SK-N-SH (cell line): ENCODE measurements around the gene ZCCHC2. TPM values are rescaled to one million over a fixed set of nuclear protein-coding genes. Genes with fewer than 3 reads are reported as not detected.

Experiments used
- CTCF ChIA-PET: fragments of 300-600, 350-600 bp; formaldehyde crosslinking; extraction: SDS; loops from one replicate; lab custom pipeline; 2021; lab: Yijun Ruan, JAX
- POLR2A ChIA-PET: fragments of 350-600 bp; sonication (Branson Sonifier 250); formaldehyde crosslinking; extraction: SDS; loops from one replicate; lab custom pipeline; 2020; ENCODE audit warnings: antibody characterized with exemption, inconsistent platforms; lab: Yijun Ruan, JAX
- DNase-seq: peaks from one replicate; pipeline ENCODE4 v3.0.0; 2012
- H2AFZ ChIP-seq: fragments of 200-600 bp; sonication (generic); 2 replicates; pipeline ENCODE4 v1.8.1; 2016; ENCODE audit warnings: antibody characterized with exemption, mild to moderate bottlenecking, low read depth
- H3F3A ChIP-seq: fragments of 200-600 bp; sonication (generic); replicated peaks from 2 replicates; pipeline ENCODE3; 2016; ENCODE audit warnings: antibody characterized with exemption, mild to moderate bottlenecking; ENCODE audit not compliant: insufficient read depth
- H3K27ac ChIP-seq, 2 experiments: fragments of 200-500 bp in 1 of 2; fragments of 200-600 bp in 1 of 2; sonication (Bioruptor generic) in 1 of 2; sonication (generic), shearing (Covaris generic) in 1 of 2; 2 replicates each; pipeline versions ENCODE4 v1.5.1 to v1.6.1; 2014 to 2016; ENCODE audit warnings: low read depth in 2 of 2, inconsistent platforms in 1 of 2, low read length in 1 of 2, mild to moderate bottlenecking in 1 of 2, mixed read lengths in 1 of 2
- H3K27me3 ChIP-seq: fragments of 200-600 bp; sonication (generic), shearing (Covaris generic); 2 replicates; pipeline ENCODE4 v1.6.1; 2016; ENCODE audit warnings: mixed run types; ENCODE audit not compliant: insufficient read depth
- H3K36me3 ChIP-seq, 2 experiments: fragments of 200-500 bp in 1 of 2; fragments of 200-600 bp in 1 of 2; sonication (Bioruptor generic) in 1 of 2; sonication (generic) in 1 of 2; replicated peaks in 1 of 2; 2 replicates each; pipeline versions ENCODE3 to v1.5.1; 2014 to 2016; ENCODE audit warnings: low read length in 1 of 2, mild to moderate bottlenecking in 1 of 2; ENCODE audit not compliant: insufficient read depth in 2 of 2, control insufficient read depth in 1 of 2
- H3K4me1 ChIP-seq, 2 experiments: fragments of 200-500 bp in 1 of 2; fragments of 200-600 bp in 1 of 2; sonication (Bioruptor generic) in 1 of 2; sonication (generic), shearing (Covaris generic) in 1 of 2; 2 replicates each; pipeline versions ENCODE4 v1.5.1 to v1.6.1; 2014 to 2016; ENCODE audit warnings: low read depth in 1 of 2, low read length in 1 of 2, mixed run types in 1 of 2; ENCODE audit not compliant: insufficient read depth in 2 of 2, control insufficient read depth in 1 of 2
- H3K4me2 ChIP-seq: fragments of 200-600 bp; sonication (generic), shearing (Covaris generic); 2 replicates; pipeline ENCODE4 v1.6.1; 2017; ENCODE audit warnings: mixed run types
- H3K4me3 ChIP-seq, 2 experiments: fragments of 200-500 bp in 1 of 2; fragments of 200-600 bp in 1 of 2; sonication (Bioruptor generic) in 1 of 2; sonication (generic), shearing (Covaris generic) in 1 of 2; 2 replicates each; pipeline versions ENCODE4 v1.5.1 to v1.8.1; 2014 to 2016; ENCODE audit warnings: low read depth in 2 of 2, inconsistent platforms in 1 of 2, low read length in 1 of 2, mild to moderate bottlenecking in 1 of 2, mixed read lengths in 1 of 2, moderate library complexity in 1 of 2
- H3K79me2 ChIP-seq: fragments of 200-600 bp; sonication (generic); 2 replicates; pipeline ENCODE4 v1.8.1; 2017; ENCODE audit warnings: mild to moderate bottlenecking; ENCODE audit not compliant: insufficient read depth
- H3K9ac ChIP-seq: fragments of 200-600 bp; sonication (generic); 2 replicates; pipeline ENCODE4 v1.6.1; 2017; ENCODE audit warnings: mixed run types
- H3K9me2 ChIP-seq: fragments of 200-600 bp; sonication (generic); 2 replicates; pipeline ENCODE4 v1.6.1; 2017; ENCODE audit warnings: mixed run types
- H3K9me3 ChIP-seq: fragments of 200-600 bp; sonication (generic); 2 replicates; pipeline ENCODE4 v1.6.1; 2017; ENCODE audit warnings: mixed run types, mild to moderate bottlenecking, moderate library complexity
- H4K20me1 ChIP-seq: fragments of 200-600 bp; sonication (generic); 2 replicates; pipeline ENCODE4 v1.6.1; 2017; ENCODE audit warnings: mild to moderate bottlenecking, mixed run types; ENCODE audit not compliant: insufficient read depth
- CHD2 ChIP-seq: fragments of 150-350 bp; IDR thresholded peaks from 2 replicates; pipeline ENCODE4 v1.6.1; 2018; ENCODE audit warnings: low read length; ENCODE audit not compliant: partially characterized antibody
- FOXM1 ChIP-seq: IDR thresholded peaks from 2 replicates; pipeline ENCODE4 v1.4.0; 2012; ENCODE audit warnings: low read depth, mild to moderate bottlenecking
- MEF2A ChIP-seq: IDR thresholded peaks from 2 replicates; pipeline ENCODE4 v1.4.0; 2012; ENCODE audit warnings: low read depth, borderline replicate concordance
- PBX3 ChIP-seq: IDR thresholded peaks from 2 replicates; pipeline ENCODE4; 2012
- POLR2AphosphoS5 ChIP-seq: IDR thresholded peaks from 2 replicates; pipeline ENCODE4 v1.6.1; 2012; ENCODE audit warnings: low read depth, low read length
- REST ChIP-seq: IDR thresholded peaks from 2 replicates; pipeline ENCODE4 v1.6.1; 2012; ENCODE audit warnings: mild to moderate bottlenecking, low read depth, low read length, moderate library complexity
- TCF12 ChIP-seq: IDR thresholded peaks from 2 replicates; pipeline ENCODE4 v1.4.0; 2012
- TEAD4 ChIP-seq: IDR thresholded peaks from 2 replicates; pipeline ENCODE4 v1.4.0; 2012; ENCODE audit warnings: mild to moderate bottlenecking, borderline replicate concordance; ENCODE audit not compliant: insufficient read depth
- WGBS: methylation state at CpG from one replicate; pipeline ENCODE4 v1.1.6; 2017; ENCODE audit warnings: low lambda C conversion rate; 5-methylcytosine and 5-hydroxymethylcytosine counted together
- polyA plus RNA-seq, 3 experiments: library from polyadenylated mRNA; depleted of rRNA; stranded (reverse); fragments of >200 nt; gene quantifications; 2 replicates each; pipeline ENCODE4 v1.2.3, GENCODE V29; 2012

The ZCCHC2 gene
- polyA plus RNA-seq, 1 of the 3 experiments (the other 2 are of a cell fraction) = 7.3 TPM

- Histone ChIP-seq H3K36me3 (peaks cover 11 to 43% of the 10 kb centered on the region in 2 experiments), H3K9ac (no peak overlapping the region), H2AFZ (no peak overlapping the region), H3K4me1 (no peaks in the 10 kb centered on the region), H3F3A (no peaks in the 10 kb centered on the region), H3K27ac (no peak overlapping the region), H3K9me3 (no peaks in the 10 kb centered on the region), H3K9me2 (no peaks in the 10 kb centered on the region; the same call in 1 of the 2 replicates), H3K4me2 (no peak overlapping the region), H3K79me2 (peaks cover 16% of the 10 kb centered on the region; the same call in 1 of the 2 replicates), H3K4me3 (no peak overlapping the region), H3K27me3 (no peaks in the 10 kb centered on the region), H4K20me1 (no peaks in the 10 kb centered on the region)
- CTCF ChIA-PET = interaction anchor here (0.9 to 1.8 kb wide), 4 partner anchors 11 to 114 kb away, joined by 3 to 7 read pairs (median 3); no protein-coding TSS in a partner anchor
- TF ChIP-seq TEAD4 (no peak), FOXM1 (no peak)
- 95% methylated on average over 11 of the region's 11 CpGs for WGBS
- DNase-seq = no peak
- POLR2A ChIA-PET = no interaction called here
Measured at GRCh38 chr18:62539284-62540165, 16.7 kb downstream of the ZCCHC2 start.

GRCh38 chr18:62543021-62543420 is 20.2 kb downstream of the ZCCHC2 start:
- no peaks in the 10 kb centered on the region for H3K4me1 ChIP-seq
- POLR2A ChIA-PET = no interaction called here
- CTCF ChIA-PET = interaction anchor here (1.1 to 1.8 kb wide), 2 partner anchors 41 to 43 kb away, joined by 4 to 5 read pairs; no protein-coding TSS in a partner anchor

More at GRCh38 chr18:62543021-62543420, 20.2 kb downstream of the ZCCHC2 start:
- no peak for TF ChIP-seq POLR2AphosphoS5
- no peak for TF ChIP-seq TCF12
- no peak for TF ChIP-seq PBX3
- no peak for TF ChIP-seq CHD2
- no peak for TF ChIP-seq MEF2A
- TF ChIP-seq TEAD4 = no peak
- no peak for TF ChIP-seq REST
- no peaks in the 10 kb centered on the region for H3K9me3 ChIP-seq
- no peaks in the 10 kb centered on the region; the same call in 1 of the 2 replicates for H3K9me2 ChIP-seq
- no peak overlapping the region for H3K27ac ChIP-seq
- no peak for DNase-seq
- no peaks in the 10 kb centered on the region for H4K20me1 ChIP-seq
- peaks cover 15 to 60% of the 10 kb centered on the region in 2 experiments for H3K36me3 ChIP-seq
- H3K79me2 ChIP-seq = no peaks in the 10 kb centered on the region; the same call in 1 of the 2 replicates
- H2AFZ ChIP-seq = no peak overlapping the region
- no peak overlapping the region for H3K9ac ChIP-seq
- WGBS = 91% methylated on average over 7 of the region's 7 CpGs
- H3K4me2 ChIP-seq = no peak overlapping the region
- H3K4me3 ChIP-seq = no peak overlapping the region
- H3F3A ChIP-seq = no peaks in the 10 kb centered on the region
- no peaks in the 10 kb centered on the region for H3K27me3 ChIP-seq
